Erythroblast (primary cell): Measurements from ENCODE around the gene TXNDC11.
A peak's percentile ranks its signal among the peaks of the same experiment; 100 is the strongest.

ENCODE experiments used
- DNase-seq, 2 experiments: peaks; one replicate each; lab custom pipeline; 2025; lab: John Stamatoyannopoulos, UW
- GATA1 ChIP-seq: IDR thresholded peaks from 2 replicates; pipeline ENCODE4 v1.6.1; 2011; ENCODE audit warnings: low read depth, mild to moderate bottlenecking, control low read depth, low read length, moderate library complexity
- POLR2A ChIP-seq: IDR thresholded peaks from 2 replicates; pipeline ENCODE4 v1.6.1; 2011; ENCODE audit warnings: mild to moderate bottlenecking, low read length

The TXNDC11 gene

GRCh38 chr16:11667824-11668622 is 74.6 kb downstream of the TXNDC11 start, which contains the start of gene SNN:
Gene SNN (plus strand): TSS chr16:11668455. CDS start chr16:11676060, 7,605 bp downstream.
- TF ChIP-seq POLR2A (no peak), GATA1 (no peak)
- peak; percentile 87 to 92 for DNase-seq

GRCh38 chr16:11667221-11667823 is 75.3 kb downstream of the TXNDC11 start:
- DNase-seq: no peak
- TF ChIP-seq GATA1 (no peak), POLR2A (no peak)

GRCh38 chr16:11666103-11667055 is 76.3 kb downstream of the TXNDC11 start:
- DNase-seq: no peak
- no peak for TF ChIP-seq GATA1
- no peak for TF ChIP-seq POLR2A

- TF ChIP-seq POLR2A (no peak), GATA1 (no peak)
- DNase-seq: no peak
Measured at GRCh38 chr16:11665071-11665491, 77.6 kb downstream of the TXNDC11 start.

GRCh38 chr16:11662582-11662981 is 80.1 kb downstream of the TXNDC11 start:
- TF ChIP-seq POLR2A: no peak
- TF ChIP-seq GATA1: no peak
- no peak for DNase-seq

- TF ChIP-seq GATA1: no peak
- TF ChIP-seq POLR2A: no peak
- DNase-seq: no peak
Measured at GRCh38 chr16:11660565-11660964, 82.1 kb downstream of the TXNDC11 start.

- DNase-seq: no peak
Measured at GRCh38 chr16:11658896-11659708, 83.6 kb downstream of the TXNDC11 start.

GRCh38 chr16:11657556-11657955 is 85.1 kb downstream of the TXNDC11 start:
- DNase-seq: no peak
- no peak for TF ChIP-seq GATA1
- TF ChIP-seq POLR2A: no peak

More at GRCh38 chr16:11658896-11659708, 83.6 kb downstream of the TXNDC11 start:
- TF ChIP-seq POLR2A (no peak), GATA1 (no peak)

- TF ChIP-seq POLR2A: no peak
- no peak for TF ChIP-seq GATA1
- DNase-seq: no peak
Measured at GRCh38 chr16:11655655-11656054, 87.0 kb downstream of the TXNDC11 start.

GRCh38 chr16:11651796-11652195 is 90.9 kb downstream of the TXNDC11 start:
- TF ChIP-seq POLR2A: no peak
- no peak for TF ChIP-seq GATA1
- DNase-seq: no peak

- no peak for DNase-seq
- TF ChIP-seq GATA1 (no peak), POLR2A (no peak)
Measured at GRCh38 chr16:11650641-11651591, 91.7 kb downstream of the TXNDC11 start.

GRCh38 chr16:11649276-11649675 is 93.4 kb downstream of the TXNDC11 start:
- TF ChIP-seq POLR2A (no peak), GATA1 (no peak)
- DNase-seq: no peak
